Suprapubic skin (tissue), 4 donors: Measurements from ENCODE around the gene GABARAPL2.

Source experiments
- EP300 ChIP-seq: sonication (generic); formaldehyde crosslinking; IDR thresholded peaks from one replicate; pipeline ENCODE4 v1.6.1; 2017; ENCODE audit warnings: antibody characterized with exemption
- POLR2A ChIP-seq, 2 donors: fragments of 450-650 bp; IDR thresholded peaks; one replicate each; pipeline ENCODE4 v1.6.1; 2017; ENCODE audit warnings: antibody characterized with exemption in 2 of 2, mild to moderate bottlenecking in 2 of 2, moderate library complexity in 2 of 2
- POLR2AphosphoS5 ChIP-seq, 3 donors: sonication (generic); formaldehyde crosslinking; IDR thresholded peaks; one replicate each; pipeline ENCODE4 v1.6.1; 2017; ENCODE audit warnings: antibody characterized with exemption in 3 of 3
- TF ChIP-seq, protein P1 (sequence below), 2 donors: fragments of 200-600 bp in 1 of 2; fragments of 450-650 bp in 1 of 2; sonication (generic) in 1 of 2; IDR thresholded peaks; one replicate each; pipeline ENCODE4 v1.5.1; 2016 to 2019; ENCODE audit warnings: antibody characterized with exemption in 2 of 2, mild to moderate bottlenecking in 1 of 2, moderate library complexity in 1 of 2

DNA sequence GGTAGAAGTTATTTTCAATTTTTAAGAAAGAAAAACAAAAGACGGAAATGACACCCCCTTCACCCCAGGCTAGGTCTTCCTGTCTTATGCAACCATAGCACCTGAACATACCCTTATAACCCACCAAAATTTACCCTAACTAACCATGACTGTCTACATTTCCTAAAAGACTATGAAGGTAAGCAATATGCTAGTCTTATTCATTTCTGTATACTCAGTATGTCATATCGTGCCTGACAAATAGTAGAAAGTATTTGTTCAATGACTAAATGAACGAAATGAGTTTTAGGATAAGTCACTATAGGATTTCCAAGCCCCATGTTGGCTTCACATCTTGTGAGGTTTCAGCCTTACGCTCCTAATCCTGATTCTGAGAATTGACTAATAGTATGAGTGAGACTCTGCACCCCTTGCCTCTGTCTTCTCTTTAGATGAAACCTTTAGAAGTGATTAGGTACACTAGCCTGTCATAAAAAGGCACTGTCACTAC lies 50.4 kb downstream of the GABARAPL2 start:
- TF ChIP-seq POLR2AphosphoS5 (IDR thresholded peaks at IDR 0.05) (no peak), POLR2A (IDR thresholded peaks at IDR 0.05) (no peak), EP300 (no peak)
- TF ChIP-seq, protein P1, sequence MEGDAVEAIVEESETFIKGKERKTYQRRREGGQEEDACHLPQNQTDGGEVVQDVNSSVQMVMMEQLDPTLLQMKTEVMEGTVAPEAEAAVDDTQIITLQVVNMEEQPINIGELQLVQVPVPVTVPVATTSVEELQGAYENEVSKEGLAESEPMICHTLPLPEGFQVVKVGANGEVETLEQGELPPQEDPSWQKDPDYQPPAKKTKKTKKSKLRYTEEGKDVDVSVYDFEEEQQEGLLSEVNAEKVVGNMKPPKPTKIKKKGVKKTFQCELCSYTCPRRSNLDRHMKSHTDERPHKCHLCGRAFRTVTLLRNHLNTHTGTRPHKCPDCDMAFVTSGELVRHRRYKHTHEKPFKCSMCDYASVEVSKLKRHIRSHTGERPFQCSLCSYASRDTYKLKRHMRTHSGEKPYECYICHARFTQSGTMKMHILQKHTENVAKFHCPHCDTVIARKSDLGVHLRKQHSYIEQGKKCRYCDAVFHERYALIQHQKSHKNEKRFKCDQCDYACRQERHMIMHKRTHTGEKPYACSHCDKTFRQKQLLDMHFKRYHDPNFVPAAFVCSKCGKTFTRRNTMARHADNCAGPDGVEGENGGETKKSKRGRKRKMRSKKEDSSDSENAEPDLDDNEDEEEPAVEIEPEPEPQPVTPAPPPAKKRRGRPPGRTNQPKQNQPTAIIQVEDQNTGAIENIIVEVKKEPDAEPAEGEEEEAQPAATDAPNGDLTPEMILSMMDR (IDR thresholded peaks at IDR 0.05), result no peak
